A172 (cell line): ENCODE results near the gene KIF1B. TPM values are rescaled to one million over a fixed set of nuclear protein-coding genes. Genes with fewer than 3 reads are reported as not detected.
"Not testable (repeated sequence)": the region's sequence is repeated elsewhere in the genome, so short reads cannot be mapped to it uniquely, and the experiment has no call there.

Experiments used
- DNase-seq: peaks from one replicate; pipeline ENCODE4 v3.0.0-alpha.2; 2015; ENCODE audit warnings: low spot score
- total RNA-seq: library from RNA; depleted of rRNA; stranded (reverse); fragments of >200 nt; shearing (Covaris generic); gene quantifications from 2 replicates; pipeline ENCODE4 v1.2.3, GENCODE V29; 2014

Gene KIF1B
- total RNA-seq, 1 experiment from 2014 or later: 18.9 TPM

DNA sequence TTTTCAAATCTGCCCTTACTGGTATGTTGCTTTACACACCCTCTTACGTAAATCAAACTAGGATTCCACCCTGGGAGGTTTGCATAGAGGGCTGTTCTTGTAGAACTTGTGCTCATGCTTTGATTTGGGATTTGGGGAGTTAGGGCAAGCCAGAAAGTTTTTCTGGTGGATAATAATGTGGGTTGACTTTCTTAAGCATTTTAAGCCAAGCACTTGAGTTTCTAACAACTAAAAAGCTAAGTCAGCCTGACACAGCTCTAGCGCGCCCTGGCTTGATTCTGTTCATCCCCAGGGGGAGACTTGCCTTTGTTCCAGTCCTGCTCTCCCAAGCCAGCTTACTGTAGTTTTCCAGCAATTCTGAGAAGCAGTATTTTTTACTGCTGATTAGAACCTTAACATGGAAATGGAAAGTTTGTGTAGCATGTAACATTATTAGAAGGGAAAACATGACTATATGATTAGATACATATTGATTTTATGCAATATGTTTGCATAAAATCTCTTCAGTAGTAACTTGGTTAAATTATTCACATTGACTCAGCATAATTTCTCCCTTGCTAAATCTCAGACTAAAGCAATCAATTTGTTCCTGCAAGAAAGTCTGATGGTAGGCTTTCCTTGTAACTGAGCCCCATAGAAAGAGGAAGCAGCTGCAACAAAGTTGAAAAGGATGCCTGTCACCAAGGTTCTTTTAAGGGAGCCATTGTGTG, 177.5 kb downstream of the KIF1B start:
- peak; percentile 39 for DNase-seq

DNA sequence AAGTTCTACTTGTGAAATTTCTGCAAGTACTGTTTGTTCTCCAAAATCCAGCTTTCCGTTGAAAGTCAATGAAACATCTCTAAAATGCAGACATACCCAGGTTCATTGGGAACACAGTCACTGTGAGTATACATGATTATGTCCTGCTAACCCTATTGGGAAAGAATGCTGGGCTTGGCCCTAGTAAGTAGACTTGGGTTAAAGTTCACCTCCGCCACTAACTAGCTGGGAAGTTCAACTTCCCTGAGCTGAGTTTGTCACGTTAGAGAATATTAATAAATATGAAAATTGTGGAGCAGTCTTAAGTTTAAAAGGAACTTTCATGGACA, 178.0 kb downstream of the KIF1B start:
- DNase-seq: no peak

DNA sequence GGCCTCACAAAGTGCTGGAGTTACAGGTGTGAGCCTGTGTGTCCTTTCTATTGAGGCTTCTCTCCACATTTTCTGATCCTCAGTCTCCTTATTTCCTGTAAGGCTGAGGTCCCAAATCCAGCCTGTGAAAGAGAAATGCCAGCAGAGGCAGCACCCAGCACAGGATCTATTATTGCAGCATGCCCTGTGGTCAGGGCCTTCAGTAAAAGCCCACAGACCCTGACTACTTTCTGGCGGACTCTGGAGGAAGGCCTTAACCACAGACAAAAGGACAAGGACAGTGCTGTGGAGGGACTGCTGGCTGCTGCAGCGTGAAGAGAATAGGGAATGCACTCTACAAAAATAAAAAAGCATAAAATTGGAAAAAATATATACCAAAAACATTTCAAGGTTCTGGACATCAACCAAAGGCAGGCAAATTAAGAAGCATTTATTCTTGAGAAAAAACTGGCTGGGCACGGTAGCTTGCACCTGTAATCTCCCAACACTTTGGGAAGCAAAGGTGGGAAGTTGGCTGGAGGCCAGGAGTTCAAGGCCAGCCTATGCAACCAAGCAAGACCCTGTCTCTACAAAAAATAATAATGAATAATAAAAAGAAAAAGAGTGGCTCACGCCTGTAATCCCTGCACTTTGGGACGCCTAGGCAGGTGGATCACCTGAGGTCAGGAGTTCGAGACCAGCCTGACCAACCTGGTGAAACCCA, 179.1 kb downstream of the KIF1B start:
- DNase-seq: no peak

DNA sequence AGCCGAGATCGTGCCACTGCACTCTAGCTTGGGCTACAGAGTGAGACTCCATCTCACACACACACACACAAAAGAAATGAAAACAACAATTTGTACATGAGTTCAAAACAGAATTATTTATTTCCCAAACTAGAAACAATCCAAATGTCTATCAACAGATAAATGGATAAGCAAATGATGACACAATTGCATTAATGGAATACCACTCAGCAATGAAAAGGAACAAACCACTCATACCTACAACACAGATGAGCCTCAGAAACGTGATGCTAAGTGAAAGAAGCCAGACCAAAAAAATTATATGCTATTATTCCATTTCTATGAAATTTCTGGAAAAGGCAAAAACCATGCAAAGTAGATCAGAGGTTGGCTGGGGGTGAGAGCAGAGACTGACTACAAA, 186.5 kb downstream of the KIF1B start:
- no peak for DNase-seq

DNA sequence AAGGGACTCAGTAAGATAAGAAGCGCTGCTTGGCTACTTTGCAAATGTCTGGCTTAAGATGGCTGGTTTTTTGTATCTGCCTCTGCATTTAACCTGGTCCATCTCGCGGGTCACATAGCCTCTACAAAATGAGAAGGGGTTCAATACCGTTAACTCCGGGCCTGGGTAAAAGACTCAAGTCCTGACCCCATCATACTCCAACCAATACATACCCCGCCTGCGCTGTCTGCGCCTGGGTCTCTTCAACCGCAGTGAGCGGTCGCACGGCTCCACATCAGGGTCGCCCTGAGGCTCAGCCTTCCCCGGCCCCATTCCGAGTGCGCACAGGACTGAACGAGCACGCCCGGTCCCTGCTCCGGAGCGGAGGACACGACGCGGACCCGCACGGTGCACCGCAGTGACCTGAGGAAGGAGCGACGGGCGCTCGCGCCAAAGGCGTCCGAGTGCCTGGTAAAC, 187.9 kb downstream of the KIF1B start:
- no peak for DNase-seq

DNA sequence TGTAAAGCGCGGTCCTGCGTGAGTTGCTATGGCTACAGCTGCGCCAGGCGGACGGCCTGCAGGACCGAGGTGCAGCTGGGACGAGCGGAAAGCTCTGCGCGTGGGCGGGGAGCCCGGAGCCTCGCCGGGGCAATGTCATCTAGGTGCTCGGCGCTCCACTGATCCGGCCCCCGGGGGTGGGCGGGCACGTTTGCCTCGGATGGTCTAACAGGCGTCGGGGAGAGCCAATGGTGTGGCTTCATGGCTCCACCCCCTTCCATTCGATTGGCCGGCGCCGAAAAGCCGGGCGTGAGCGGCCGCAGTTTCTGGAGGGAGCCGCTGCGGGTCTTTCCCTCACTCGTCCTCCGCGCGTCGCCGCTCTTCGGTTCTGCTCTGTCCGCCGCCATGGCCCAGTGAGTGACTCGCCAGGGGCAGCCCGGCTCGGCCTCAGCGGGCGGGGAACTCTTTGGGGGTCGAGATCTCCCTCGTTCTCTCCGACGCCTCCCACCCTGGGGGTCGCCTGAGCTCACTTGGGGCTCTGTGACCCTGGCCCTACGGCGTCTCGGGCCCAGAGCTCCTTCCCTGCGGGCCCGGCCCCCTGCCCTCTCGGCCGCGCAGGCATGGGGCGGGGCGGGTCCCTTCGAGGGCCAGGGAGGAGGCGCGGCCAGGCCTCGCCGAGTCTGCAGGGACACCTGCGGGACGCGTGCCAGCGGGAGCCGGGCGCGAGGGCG, 188.5 kb downstream of the KIF1B start, which contains the start of gene PGD:
PGD (plus strand) TSS at position 331 of the 710 bp plus-strand sequence; CDS start at position 385, 54 bp downstream.
- DNase-seq: peak; percentile 91

DNA sequence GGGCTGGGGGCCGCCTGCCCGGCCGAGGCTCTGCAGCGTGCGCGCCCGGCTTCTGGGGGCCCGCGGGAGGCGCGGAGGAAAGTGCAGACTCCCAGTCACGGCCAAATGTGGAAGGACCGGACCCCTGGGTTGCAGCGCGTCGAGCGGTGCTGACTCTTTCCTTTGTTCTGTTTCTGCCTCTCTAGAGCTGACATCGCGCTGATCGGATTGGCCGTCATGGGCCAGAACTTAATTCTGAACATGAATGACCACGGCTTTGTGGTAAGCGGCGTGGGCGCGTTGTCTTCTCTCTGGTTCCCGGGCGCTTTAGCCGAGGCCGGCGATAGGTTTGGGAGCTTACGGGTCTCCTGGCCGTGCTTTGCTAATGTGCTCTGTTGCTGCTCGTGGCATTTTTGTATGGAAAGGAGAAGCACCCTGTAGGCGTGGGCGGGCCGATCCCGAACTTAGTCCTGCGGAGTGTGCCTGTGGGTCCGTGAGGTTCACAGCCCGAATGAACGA, 189.1 kb downstream of the KIF1B start:
- no peak for DNase-seq

DNA sequence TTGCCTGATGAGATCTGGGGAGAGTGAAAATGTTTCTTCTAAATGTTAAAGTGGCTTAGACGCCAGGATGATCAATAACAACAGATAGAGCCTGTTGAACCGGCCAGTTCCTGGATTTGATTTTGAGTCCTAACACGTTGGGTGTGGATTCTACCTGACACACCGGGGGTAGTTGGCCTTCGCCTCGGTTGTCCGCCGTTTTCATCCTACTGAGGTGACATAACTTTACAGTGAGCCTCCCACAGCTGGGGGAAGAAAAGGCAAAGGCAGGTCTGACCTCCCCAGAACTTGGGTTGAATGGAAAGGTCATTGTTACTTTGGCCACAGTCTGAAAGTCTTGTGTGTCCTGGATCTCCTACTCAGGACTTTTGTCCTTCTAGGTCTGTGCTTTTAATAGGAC, 189.6 kb downstream of the KIF1B start:
- no peak for DNase-seq

DNA sequence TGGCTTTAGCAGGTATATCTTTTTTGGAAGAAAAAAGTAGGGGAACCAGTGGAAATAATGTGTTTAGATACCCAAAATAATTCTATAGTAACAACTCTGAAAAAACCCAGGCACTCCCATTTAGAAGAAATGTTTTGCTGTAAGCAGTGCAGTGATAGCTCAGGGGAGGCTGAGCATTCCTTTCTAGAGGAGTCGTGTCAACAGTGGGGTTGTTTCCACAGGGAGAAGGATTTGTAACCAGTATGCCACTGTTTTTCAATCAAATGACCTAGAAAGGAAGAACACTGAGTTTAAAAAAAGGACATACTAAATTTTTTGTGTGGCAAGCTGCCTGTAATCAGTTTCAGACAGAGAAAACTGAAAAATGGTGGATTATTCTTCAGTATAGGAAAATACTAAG, 190.9 kb downstream of the KIF1B start:
- no peak for DNase-seq

DNA sequence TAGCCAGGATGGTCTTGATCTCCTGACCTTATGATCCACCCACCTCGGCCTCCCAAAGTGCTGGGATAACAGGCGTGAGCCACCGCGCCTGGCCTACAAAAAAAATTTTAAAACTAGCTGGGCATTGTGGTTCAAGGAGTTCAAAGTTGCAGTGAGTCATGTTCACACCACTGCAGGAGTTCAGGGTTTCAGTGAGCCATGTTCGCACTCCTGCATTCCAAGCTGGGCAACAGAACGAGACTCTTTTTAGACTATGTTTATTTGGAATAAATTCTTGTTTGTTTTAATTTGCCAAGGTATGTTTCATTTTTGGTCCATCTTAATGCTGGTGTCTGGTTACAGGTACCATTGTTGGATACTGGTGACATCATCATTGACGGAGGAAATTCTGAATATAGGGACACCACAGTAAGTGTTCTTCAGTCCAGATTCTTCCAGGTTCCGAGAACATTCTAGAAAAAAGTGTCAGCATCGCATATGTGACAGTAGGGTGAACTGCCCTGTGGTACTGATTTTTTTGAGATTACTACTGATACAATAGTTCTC, 192.4 kb downstream of the KIF1B start:
- DNase-seq: peak; percentile 46

DNA sequence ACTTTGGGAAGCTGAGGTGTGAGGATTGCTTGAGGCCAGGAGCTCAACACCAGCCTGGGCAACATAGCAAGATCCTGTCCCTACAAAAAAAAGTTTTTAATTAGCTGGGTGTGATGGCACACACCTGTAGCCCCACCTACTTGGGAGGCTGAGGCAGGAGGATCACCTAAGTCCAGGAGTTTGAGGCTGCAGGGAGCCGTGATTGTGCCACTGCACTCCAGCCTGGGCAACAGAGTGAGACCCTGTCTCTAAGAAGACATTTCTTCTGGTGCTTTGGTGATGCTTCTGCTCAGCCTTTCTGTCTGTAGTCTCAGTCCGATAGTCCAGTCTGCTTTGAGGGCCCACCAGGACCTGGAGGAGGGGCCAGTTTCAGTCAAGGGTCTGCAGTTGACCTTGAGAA, 196.8 kb downstream of the KIF1B start:
- no peak for DNase-seq

DNA sequence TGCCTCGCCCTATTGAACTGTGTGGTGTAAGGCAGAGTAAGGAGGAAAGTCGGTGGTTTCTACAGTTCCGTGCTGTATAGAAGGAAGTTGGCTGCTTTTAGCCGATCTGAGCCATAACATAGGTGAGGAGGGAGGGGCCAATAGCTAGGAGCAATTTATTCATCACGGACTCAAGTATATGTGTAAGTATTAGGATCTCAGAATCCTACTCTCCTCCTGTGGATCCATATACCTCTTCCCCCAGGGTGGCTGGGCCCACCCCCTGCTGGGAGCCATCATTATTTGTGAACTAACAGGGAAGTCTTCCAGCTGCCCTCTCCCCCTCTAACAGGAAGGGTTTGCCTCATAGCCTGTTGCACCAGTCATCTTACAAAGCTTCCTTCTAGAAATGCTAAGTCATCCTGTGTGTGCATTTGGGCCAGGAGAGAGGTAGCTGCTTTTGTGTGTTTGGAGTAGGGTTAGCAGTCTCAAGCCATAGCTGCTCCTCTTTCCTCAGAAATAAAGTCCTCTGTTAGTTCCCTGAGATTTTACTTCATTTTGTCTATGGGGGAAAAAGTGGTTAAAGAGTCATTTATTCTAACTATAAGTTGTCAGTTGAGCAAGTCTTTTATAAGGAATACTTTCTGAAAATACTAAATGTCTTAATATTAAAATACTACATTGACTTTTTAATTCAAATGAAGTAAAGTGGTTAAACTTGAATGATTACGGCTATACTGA, 205.0 kb downstream of the KIF1B start:
- peak; percentile 57 for DNase-seq

DNA sequence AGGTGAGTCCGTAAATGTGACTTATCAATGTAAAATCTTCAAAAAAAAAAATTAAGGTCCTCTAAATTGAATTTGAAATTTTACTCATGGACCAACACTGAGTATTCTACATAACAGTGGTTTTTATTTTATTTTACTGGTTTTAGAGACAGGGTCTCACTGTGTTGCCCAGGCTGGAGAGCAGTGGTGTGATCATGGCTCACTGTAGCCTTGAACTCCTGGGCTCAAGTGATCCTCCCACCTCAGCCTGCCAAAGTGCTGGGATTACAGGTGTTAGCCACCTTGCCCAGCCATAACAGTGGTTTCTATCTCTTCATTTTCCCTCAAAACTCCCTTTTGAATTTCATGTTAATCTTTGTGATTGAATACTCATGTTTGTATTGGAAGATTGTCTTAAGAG, 205.6 kb downstream of the KIF1B start:
- DNase-seq: not testable (repeated sequence)

DNA sequence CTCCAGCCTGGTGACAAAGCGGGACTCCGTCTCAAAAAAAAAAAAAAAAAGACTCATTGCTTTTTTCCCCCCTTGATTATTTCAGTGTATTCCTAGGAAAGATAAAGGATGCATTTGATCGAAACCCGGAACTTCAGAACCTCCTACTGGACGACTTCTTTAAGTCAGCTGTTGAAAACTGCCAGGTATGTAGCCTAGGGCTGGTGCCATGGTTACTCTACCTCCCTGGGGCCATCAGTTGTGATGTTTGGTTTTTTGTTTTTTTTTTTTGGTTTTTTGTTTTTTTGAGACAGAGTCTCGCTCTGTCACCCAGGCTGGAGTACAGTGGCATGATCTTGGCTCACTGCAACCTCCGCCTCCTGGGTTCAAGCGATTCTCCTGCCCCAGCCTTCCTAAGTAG, 208.4 kb downstream of the KIF1B start:
- DNase-seq: not testable (repeated sequence)

DNA sequence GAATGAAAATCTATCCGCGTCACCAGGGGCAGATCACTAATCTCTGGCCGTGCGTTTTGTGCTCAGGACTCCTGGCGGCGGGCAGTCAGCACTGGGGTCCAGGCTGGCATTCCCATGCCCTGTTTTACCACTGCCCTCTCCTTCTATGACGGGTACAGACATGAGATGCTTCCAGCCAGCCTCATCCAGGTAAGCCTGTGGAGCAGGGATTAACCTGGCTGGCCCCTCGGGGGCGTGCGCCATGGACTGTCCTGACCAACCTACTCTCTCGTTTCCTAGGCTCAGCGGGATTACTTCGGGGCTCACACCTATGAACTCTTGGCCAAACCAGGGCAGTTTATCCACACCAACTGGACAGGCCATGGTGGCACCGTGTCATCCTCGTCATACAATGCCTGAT, 209.0 kb downstream of the KIF1B start:
- no peak for DNase-seq

DNA sequence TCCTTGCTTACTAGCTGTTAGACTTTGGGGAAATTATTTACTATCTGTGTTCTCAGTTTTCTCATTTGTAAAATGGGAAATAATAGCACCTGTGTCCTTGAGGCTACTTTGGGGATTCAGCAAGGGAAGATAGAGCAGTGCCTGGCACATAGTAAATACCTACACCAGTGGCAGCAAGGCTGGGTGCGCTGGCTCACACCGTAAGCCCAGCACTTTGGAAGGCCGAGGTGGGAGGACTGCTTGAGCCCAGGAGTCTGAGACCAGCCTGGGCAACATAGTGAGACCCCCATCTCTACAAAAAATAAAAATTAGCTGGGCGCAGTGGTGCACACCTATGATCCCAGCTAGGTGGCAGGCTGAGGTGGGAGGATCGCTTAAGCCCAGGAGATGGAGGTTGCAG, 211.3 kb downstream of the KIF1B start:
- DNase-seq: no peak

DNA sequence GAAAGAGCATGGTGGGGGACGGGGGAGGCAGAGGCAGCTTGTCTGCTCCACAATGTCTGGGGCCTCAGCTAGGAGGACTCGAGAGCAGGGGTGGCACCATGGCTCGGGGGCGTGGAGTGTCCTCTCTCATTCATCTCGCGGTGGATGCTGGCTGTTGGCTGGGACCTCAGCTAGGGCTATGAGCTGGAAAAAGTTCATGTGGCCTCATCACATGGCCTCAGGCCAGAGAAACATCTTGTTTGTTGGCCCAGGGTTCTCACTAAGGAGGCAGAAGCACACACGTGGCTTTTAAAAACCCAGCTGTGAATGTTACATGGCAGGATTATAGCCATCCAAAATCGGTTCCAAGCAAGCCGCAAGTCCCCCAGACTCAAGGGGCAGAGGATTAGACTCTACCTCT, 213.7 kb downstream of the KIF1B start:
- DNase-seq: no peak

DNA sequence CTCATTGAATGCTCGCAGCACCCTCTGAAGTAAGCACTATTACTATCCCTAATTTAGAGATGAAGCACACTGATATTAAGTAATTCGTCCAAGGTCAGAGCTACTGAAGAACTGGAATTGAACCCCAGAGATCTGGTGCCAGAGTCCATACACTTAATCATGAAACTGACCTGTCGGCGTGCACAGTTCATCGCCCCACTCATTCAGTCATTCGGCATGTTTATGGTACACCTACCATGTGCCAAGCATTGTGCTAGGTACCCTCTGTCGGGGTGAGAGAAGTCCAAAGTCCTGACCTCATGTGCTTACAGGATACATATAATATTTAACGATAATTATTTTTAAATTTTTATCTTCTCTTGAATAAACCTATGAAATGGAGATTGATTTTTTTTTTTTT, 214.3 kb downstream of the KIF1B start:
- no peak for DNase-seq

DNA sequence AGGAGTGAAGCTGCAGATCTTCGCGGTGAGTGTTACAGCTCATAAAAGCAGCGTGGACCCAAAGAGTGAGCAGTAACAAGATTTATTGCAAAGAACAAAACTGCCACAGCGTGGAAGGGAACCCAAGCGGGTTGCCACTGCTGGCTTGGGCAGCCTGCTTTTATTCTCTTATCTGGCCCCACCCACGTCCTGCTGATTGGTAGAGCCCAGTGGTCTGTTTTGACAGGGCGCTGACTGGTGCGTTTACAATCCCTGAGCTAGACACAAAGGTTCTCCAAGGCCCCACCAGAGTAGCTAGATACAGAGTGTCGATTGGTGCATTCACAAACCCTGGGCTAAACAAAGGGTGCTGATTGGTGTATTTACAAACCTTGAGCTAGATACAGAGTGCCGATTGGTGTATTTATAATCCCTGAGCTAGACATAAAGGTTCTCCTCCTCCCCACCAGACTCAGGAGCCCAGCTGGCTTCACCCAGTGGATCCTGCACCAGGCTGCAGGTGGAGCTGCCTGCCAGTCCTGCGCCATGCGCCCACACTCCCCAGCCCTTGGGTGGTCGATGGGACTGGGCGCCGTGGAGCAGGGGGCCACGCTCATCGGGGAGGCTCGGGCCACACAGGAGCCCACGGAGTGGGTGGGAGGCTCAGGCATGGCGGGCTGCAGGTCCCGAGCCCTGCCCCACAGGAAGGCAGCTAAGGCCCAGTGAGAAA, 215.6 kb downstream of the KIF1B start:
- DNase-seq: not testable (repeated sequence)

DNA sequence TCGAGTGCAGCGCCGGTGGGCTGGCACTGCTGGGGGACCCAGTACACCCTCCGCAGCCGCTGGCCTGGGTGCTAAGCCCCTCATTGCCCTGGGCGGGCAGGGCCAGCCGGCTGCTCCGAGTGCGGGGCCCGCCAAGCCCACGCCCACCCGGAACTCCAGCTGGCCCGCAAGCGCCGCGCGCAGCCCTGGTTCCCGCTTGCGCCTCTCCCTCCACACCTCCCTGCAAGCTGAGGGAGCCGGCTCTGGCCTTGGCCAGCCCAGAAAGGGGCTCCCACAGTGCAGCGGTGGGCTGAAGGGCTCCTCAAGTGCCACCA, 216.1 kb downstream of the KIF1B start:
- not testable (repeated sequence) for DNase-seq

DNA sequence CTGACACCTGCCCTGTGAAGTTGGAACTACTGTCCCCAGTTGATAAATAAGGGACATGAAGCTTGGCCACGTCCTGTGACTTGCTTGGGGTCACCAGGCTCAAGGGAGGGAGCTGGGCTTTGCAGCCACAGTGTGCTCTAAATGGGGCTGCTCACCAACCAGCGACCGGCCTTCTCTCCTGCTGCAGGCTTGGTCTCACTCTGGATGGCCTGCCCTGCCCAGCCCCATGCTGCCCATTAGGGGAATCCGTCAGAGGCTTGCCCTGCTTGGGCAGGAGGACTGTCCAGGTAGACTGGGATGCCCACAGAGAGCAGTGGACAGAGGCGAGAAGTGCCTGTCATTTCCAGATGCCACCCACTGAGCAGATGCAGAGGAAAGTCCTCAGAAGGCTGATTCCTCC, 218.6 kb downstream of the KIF1B start:
- DNase-seq: no peak
